Panc1 (cell line): Measurements from ENCODE around the gene ACOX1. TPM values are rescaled to one million over a fixed set of nuclear protein-coding genes. Genes with fewer than 3 reads are reported as not detected.
A peak's percentile ranks its signal among the peaks of the same experiment; 100 is the strongest.

Experiments
- ATAC-seq: fragments of 200-7000 bp; cut with Tn5 transposase; 2 replicates; pipeline ENCODE4 v1.9.1; 2020; ENCODE audit warnings: mild to moderate bottlenecking, moderate library complexity
- BruUV-seq: library from RNA; stranded (reverse); fragments of 400-500 nt; replicated peaks from 2 replicates; lab custom pipeline; 2021; lab: Mats Ljungman, UMichigan
- CTCF ChIA-PET: fragments of 300-600 bp; sonication (Branson Sonifier 250); formaldehyde crosslinking; loops from one replicate; lab custom pipeline; 2022; ENCODE audit warnings: antibody characterized with exemption; lab: Charles Lee
- POLR2A ChIA-PET: fragments of 300-600 bp; sonication (Branson Sonifier 250); formaldehyde crosslinking; loops from one replicate; lab custom pipeline; 2022; ENCODE audit warnings: antibody characterized with exemption; lab: Charles Lee
- DNase-seq: peaks from one replicate; pipeline ENCODE4 v3.0.0-alpha.2; 2010; ENCODE audit warnings: low read depth, low spot score
- H3K27ac ChIP-seq: 2 replicates; pipeline ENCODE4 v1.5.1; 2011; ENCODE audit warnings: mild to moderate bottlenecking, low read length, inconsistent platforms
- H3K27me3 ChIP-seq: fragments of 200-500 bp; sonication (Bioruptor generic); 2 replicates; pipeline ENCODE4 v1.6.0; 2014; ENCODE audit warnings: low read length, inconsistent platforms; ENCODE audit not compliant: control insufficient read depth, insufficient read depth
- H3K36me3 ChIP-seq: fragments of 200-500 bp; sonication (Bioruptor generic); 2 replicates; pipeline ENCODE4 v1.5.1; 2014; ENCODE audit warnings: inconsistent platforms, mild to moderate bottlenecking, low read length, moderate library complexity; ENCODE audit not compliant: control insufficient read depth, insufficient read depth
- H3K4me1 ChIP-seq: 2 replicates; pipeline ENCODE4 v1.5.1; 2011; ENCODE audit warnings: inconsistent platforms, mild to moderate bottlenecking, low read length, moderate library complexity; ENCODE audit not compliant: control insufficient read depth, insufficient read depth
- H3K4me3 ChIP-seq, 2 experiments: 2 replicates each; pipeline ENCODE4 v1.5.1; 2011 to 2012; ENCODE audit warnings: low read depth in 2 of 2, low read length in 2 of 2, mild to moderate bottlenecking in 2 of 2, inconsistent platforms in 1 of 2, moderate library complexity in 1 of 2
- H3K9me3 ChIP-seq: fragments of 200-500 bp; sonication (Bioruptor generic); 2 replicates; pipeline ENCODE4 v1.5.1; 2014; ENCODE audit warnings: low read depth, mild to moderate bottlenecking, inconsistent platforms, low read length, moderate library complexity; ENCODE audit not compliant: control insufficient read depth, insufficient read depth
- POLR2AphosphoS5 ChIP-seq: IDR thresholded peaks from 2 replicates; pipeline ENCODE4 v1.6.1; 2012; ENCODE audit warnings: mild to moderate bottlenecking, low read depth, low read length, moderate library complexity
- REST ChIP-seq, 2 experiments: IDR thresholded peaks; 2 replicates each; pipeline ENCODE4 v1.6.1; 2011 to 2012; ENCODE audit warnings: low read depth in 2 of 2, control low read depth in 1 of 2, low read length in 1 of 2, mild to moderate bottlenecking in 1 of 2, moderate library complexity in 1 of 2; ENCODE audit not compliant: insufficient read depth in 1 of 2
- SIN3A ChIP-seq: IDR thresholded peaks from 2 replicates; pipeline ENCODE4 v1.6.1; 2012; ENCODE audit warnings: low read depth, mild to moderate bottlenecking, low read length, moderate library complexity, borderline replicate concordance; ENCODE audit not compliant: insufficient read depth
- TCF7L2 ChIP-seq: IDR thresholded peaks from 2 replicates; pipeline ENCODE4 v1.6.1; 2011; ENCODE audit warnings: mild to moderate bottlenecking, low read depth, low read length, inconsistent platforms
- in situ Hi-C: cut with HindIII; loops from 2 replicates; pipeline ENCODE4 v1.10.0; 2016; ENCODE audit warnings: low sequenced_read_pairs, low pct_unique_long_range_greater_than_20kb
- intact Hi-C: fragments of 100-400 bp; cut with micrococcal nuclease; formaldehyde crosslinking; loops from one replicate; pipeline ENCODE4 v1.10.0; 2022; ENCODE audit not compliant: unreplicated experiment
- total RNA-seq: library from RNA; stranded (reverse); gene quantifications from one replicate; pipeline ENCODE4 v1.2.1, GENCODE V29; 2021; ENCODE audit not compliant: unreplicated experiment
- TF ChIP-seq, protein P1 (sequence below): fragments of 450-650 bp; IDR thresholded peaks from 2 replicates; pipeline ENCODE4 v1.5.1; 2017; ENCODE audit warnings: mild to moderate bottlenecking

ACOX1 gene
- total RNA-seq, 1 experiment from 2014 or later, result 53.5 TPM

DNA sequence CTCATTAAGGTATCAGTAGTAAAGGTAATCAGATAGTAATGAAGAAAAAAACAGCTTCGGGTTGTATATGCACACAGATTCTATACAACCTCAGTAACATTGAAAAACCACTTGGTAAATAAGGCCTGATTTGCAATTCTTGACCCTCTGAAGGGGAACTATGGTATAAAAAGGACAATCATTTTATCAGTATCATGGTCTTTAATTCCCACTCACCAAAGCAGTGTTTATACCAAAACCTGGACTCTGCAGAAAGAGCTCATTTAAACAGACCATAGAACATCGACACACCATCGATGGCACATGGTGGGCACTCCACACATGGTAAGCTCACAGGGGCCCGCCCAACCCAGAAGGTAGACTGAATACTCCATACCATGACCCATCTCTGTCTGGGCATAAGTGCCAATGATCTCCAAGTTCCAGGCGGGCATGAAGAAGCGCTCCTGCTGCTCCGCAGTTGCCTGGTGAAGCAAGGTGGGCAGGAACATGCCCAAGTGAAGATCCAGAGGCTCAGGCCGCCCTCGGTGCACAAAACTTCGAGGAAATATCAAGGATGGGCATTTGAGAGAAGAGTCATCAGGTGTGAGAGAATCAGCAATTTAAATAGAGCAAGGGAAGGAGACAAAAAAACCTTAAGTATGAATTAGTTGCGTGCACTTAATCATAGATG, 19.0 kb downstream of the ACOX1 start:
- in situ Hi-C loops (no loop called here), intact Hi-C loops (no loop called here)
- no peak for TF ChIP-seq REST (IDR thresholded peaks at IDR 0.05; ENCODE audit: insufficient read depth in 1 of 2, low read depth in 2 of 2, low read length in 1 of 2)
- TF ChIP-seq, protein P1, sequence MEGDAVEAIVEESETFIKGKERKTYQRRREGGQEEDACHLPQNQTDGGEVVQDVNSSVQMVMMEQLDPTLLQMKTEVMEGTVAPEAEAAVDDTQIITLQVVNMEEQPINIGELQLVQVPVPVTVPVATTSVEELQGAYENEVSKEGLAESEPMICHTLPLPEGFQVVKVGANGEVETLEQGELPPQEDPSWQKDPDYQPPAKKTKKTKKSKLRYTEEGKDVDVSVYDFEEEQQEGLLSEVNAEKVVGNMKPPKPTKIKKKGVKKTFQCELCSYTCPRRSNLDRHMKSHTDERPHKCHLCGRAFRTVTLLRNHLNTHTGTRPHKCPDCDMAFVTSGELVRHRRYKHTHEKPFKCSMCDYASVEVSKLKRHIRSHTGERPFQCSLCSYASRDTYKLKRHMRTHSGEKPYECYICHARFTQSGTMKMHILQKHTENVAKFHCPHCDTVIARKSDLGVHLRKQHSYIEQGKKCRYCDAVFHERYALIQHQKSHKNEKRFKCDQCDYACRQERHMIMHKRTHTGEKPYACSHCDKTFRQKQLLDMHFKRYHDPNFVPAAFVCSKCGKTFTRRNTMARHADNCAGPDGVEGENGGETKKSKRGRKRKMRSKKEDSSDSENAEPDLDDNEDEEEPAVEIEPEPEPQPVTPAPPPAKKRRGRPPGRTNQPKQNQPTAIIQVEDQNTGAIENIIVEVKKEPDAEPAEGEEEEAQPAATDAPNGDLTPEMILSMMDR, result no peak
- no peak for TF ChIP-seq POLR2AphosphoS5
- TF ChIP-seq TCF7L2, result no peak
- TF ChIP-seq SIN3A, result no peak
- Histone ChIP-seq H3K9me3 (no peaks in the 10 kb centered on the region), H3K27ac (no peak overlapping the region), H3K4me1 (no peaks in the 10 kb centered on the region; the same call in 1 of the 2 replicates), H3K4me3 (no peak overlapping the region), H3K27me3 (no peaks in the 10 kb centered on the region), H3K36me3 (0 out of 2 replicates have a peak, but pooled peaks cover 3% of the 10 kb centered on the region)
- ChIA-PET CTCF (interaction anchor here (0.6 kb wide), 1 partner anchor 36 kb away, joined by 4 read pairs; no protein-coding TSS in a partner anchor), POLR2A (no interaction called here)
- BruUV-seq, result no TSS peak
- ATAC-seq, result 0 out of 2 replicates have a peak, but pooled peaks have one; percentile 30
- no peak for DNase-seq

DNA sequence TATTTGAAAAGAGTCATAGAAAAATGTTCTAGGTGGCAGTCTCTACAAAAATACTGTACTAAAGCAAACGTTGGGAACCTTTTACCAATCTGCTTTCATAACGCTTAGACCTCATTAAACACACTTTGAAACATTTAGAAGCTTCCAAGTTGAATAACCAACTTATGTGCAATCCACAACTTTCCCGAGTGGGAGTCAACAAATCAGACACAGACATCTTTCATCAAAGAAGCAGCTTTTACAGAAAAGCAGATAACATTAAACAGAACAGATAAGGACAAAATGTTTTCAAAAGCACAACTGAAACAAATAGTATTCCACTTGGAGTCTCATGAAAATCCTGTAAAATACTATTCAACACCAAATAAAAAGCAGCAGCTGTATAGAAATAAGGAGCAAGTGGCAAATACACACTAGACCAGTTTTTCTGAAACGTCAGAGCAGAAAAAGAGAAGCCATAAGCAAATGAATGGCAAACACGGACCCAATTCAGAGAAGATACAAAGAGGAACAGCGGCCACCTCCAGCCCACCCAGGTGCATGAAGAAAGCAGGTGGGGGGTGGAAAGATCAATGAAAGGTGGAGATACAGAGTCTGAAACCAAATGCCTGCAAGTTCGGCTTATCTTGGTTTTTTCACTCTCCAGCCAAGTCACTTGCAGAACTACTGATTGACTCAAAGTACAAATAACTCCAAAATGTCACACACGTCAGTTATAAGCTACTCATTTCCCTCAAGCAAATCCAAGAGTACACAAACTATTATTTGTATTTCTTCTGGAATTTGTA, 19.7 kb downstream of the ACOX1 start:
- H3K27ac ChIP-seq, result no peak overlapping the region
- no peaks in the 10 kb centered on the region; the same call in 1 of the 2 replicates for H3K4me1 ChIP-seq
- H3K9me3 ChIP-seq, result no peaks in the 10 kb centered on the region
- H3K27me3 ChIP-seq, result no peaks in the 10 kb centered on the region
- TF ChIP-seq SIN3A (no peak), TCF7L2 (no peak), REST (IDR thresholded peaks at IDR 0.05; ENCODE audit: insufficient read depth in 1 of 2, low read depth in 2 of 2, low read length in 1 of 2) (no peak), POLR2AphosphoS5 (no peak)
- TF ChIP-seq, protein P1, result no peak
- ChIA-PET CTCF (interaction anchor here (0.6 kb wide), 1 partner anchor 37 kb away, joined by 4 read pairs; no protein-coding TSS in a partner anchor), POLR2A (interaction anchor here (0.5 kb wide), 1 partner anchor 23 kb away, joined by 3 read pairs; no protein-coding TSS in a partner anchor)
- BruUV-seq, result TSS peak; percentile 20
- in situ Hi-C loops, result no loop called here
- no peak overlapping the region for H3K4me3 ChIP-seq
- DNase-seq (no peak), ATAC-seq (0 out of 2 replicates have a peak, but pooled peaks have one; percentile 21)
- 0 out of 2 replicates have a peak, but pooled peaks cover 3% of the 10 kb centered on the region for H3K36me3 ChIP-seq
- intact Hi-C loops, result no loop called here
